ENCODE data around the gene GIMD1. TPM values are rescaled to one million over a fixed set of nuclear protein-coding genes. Genes with fewer than 3 reads are reported as not detected.

The GIMD1 gene
- total RNA-seq, 1 donor from 2014 or later, result not detected

DNA sequence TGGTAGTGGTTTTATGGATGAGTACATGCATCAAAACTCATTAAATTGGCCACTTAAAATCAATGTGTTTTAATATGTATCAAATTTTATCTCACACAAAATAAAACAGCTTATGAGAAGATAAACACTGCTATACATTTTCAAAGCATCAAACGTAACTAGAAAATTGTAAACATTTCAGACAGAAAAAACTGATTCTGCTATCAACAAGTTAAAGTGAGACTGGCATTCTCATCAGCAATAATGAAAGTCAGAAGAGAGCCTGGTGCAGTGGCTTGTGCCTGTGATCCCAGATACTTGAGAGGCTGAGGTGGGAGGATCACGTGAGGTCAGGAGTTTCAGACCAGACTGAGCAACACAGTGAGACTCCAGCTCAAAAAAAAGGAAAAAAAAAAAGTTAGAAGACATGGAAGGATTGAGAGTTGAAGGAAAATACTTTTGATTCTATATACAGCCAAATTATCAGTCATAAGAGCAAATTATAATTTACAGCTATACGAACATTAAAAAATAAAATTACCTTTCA is 55.5 kb downstream of the GIMD1 start:
- DNase-seq, result no peak

DNA sequence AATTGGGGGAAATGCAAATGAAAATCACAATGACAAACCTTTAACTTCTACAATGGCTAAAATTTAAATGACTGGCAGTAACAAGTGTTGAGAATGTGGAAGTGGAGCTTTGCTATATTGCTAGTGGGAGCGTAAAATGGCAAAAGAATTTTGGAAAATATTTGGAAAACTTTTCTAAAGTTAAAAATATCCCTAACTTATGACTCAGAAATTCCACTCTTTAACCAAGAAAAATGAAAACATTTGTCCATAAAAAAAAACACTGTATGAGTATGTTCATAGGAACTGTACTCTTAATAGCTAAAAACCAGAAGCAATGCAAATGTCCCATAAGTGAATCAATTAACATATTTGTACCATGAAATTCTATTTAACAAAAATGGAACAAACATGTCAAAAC is 56.2 kb downstream of the GIMD1 start:
- DNase-seq, result no peak

Other genes with a start within 250 kb of the GIMD1 start
- 34.5 and 44.1 TPM in 2 replicates for gene TBCK, start 52.6 kb downstream of the GIMD1 start, total RNA-seq
- gene AIMP1, start 52.2 kb downstream of the GIMD1 start, total RNA-seq, result 21.3 and 29.4 TPM in 2 replicates